Measurements from ENCODE around the gene ADORA2A.

GRCh38 chr22:24474649-24475255 is 47.4 kb downstream of the ADORA2A start:
- TF ChIP-seq CTCF (IDR thresholded peaks at IDR 0.05; ENCODE audit: insufficient read depth, low read length, poor library complexity, severe bottlenecking): no peak
- no peak for TF ChIP-seq EZH2phosphoT487 (conservative IDR thresholded peaks at IDR 0.05; ENCODE audit: low read length)
